CD4-positive, CD25-positive, alpha-beta regulatory T cell (primary cell): ENCODE measurements around the gene CHRNG. TPM values are rescaled to one million over a fixed set of nuclear protein-coding genes. Genes with fewer than 3 reads are reported as not detected.

Source experiments
- ATAC-seq, 2 donors: fragments of 150-1000 bp; cut with Tn5 transposase; one replicate each; pipeline ENCODE4 v1.10.0; 2021; ENCODE audit warnings: low read depth in 2 of 2, moderate number of reproducible peaks in 2 of 2, moderate library complexity in 1 of 2
- DNase-seq, 3 donors: peaks; one replicate each; pipeline versions ENCODE4 v3.0.0 to v3.0.0-alpha.2; 2012 to 2022; ENCODE audit warnings: mixed read lengths in 1 of 3
- H3K27ac ChIP-seq: one replicate; pipeline ENCODE4 v1.7.0; 2013; ENCODE audit warnings: mild to moderate bottlenecking, low read length; ENCODE audit not compliant: insufficient read depth, poor library complexity, severe bottlenecking
- H3K27me3 ChIP-seq: one replicate; pipeline ENCODE4 v1.7.0; 2013; ENCODE audit warnings: low read length; ENCODE audit not compliant: control insufficient read depth, insufficient read depth
- H3K36me3 ChIP-seq: one replicate; pipeline ENCODE4 v1.7.0; 2013; ENCODE audit warnings: mild to moderate bottlenecking, low read length, moderate library complexity; ENCODE audit not compliant: control insufficient read depth, insufficient read depth
- H3K4me1 ChIP-seq: 2 replicates; pipeline ENCODE4 v1.7.0; 2013; ENCODE audit warnings: mild to moderate bottlenecking, low read length; ENCODE audit not compliant: insufficient read depth, control insufficient read depth, poor library complexity, severe bottlenecking
- H3K4me3 ChIP-seq: one replicate; pipeline ENCODE4 v1.7.0; 2013; ENCODE audit warnings: low read depth, mild to moderate bottlenecking, low read length, moderate library complexity
- H3K9me3 ChIP-seq, 2 experiments: 1 replicate in 1 of 2; 2 replicates in 1 of 2; pipeline ENCODE4 v1.7.0; 2013; ENCODE audit warnings: low read length in 2 of 2, mild to moderate bottlenecking in 1 of 2, moderate library complexity in 1 of 2; ENCODE audit not compliant: control insufficient read depth in 2 of 2
- H3K27ac Mint-ChIP-seq, 3 donors: one replicate each; pipeline ENCODE4 v1.8.0; 2020 to 2022; ENCODE audit warnings: mild to moderate bottlenecking in 3 of 3, mixed read lengths in 3 of 3, moderate library complexity in 2 of 3
- H3K27me3 Mint-ChIP-seq: one replicate; pipeline ENCODE4 v1.8.0; 2022; ENCODE audit warnings: mild to moderate bottlenecking, mixed read lengths
- H3K36me3 Mint-ChIP-seq: one replicate; pipeline ENCODE4 v1.8.0; 2020; ENCODE audit warnings: mixed read lengths
- H3K4me1 Mint-ChIP-seq, 4 donors: one replicate each; pipeline ENCODE4 v1.8.0; 2020 to 2022; ENCODE audit warnings: mixed read lengths in 4 of 4, mild to moderate bottlenecking in 1 of 4
- H3K4me3 Mint-ChIP-seq, 4 donors: one replicate each; pipeline ENCODE4 v1.8.0; 2020 to 2022; ENCODE audit warnings: mild to moderate bottlenecking in 4 of 4, mixed read lengths in 4 of 4, moderate library complexity in 3 of 4
- H3K9me3 Mint-ChIP-seq, 7 donors: one replicate each; pipeline ENCODE4 v1.8.0; 2020 to 2022; ENCODE audit warnings: mixed read lengths in 7 of 7, mild to moderate bottlenecking in 3 of 7, moderate library complexity in 2 of 7
- polyA plus RNA-seq, 4 donors: library from polyadenylated mRNA; unstranded; fragments of 300-500 nt; fragmentation: Illumina TruSeq; gene quantifications; one replicate each; pipeline ENCODE4 v1.2.3, GENCODE V29; 2021
- total RNA-seq: library from RNA; stranded (reverse); gene quantifications from one replicate; pipeline ENCODE4 v1.2.3, GENCODE V29; 2022

The CHRNG gene
- total and polyA plus RNA-seq, 5 donors from 2014 or later = 0.07 TPM; not detected in 4

GRCh38 chr2:232494542-232494941, 45.0 kb upstream of the CHRNG start:
- ATAC-seq (no peak), DNase-seq (no peak)
- Mint-ChIP-seq H3K27me3 (peaks cover 15% of the 10 kb centered on the region), H3K27ac (no peak overlapping the region), H3K4me3 (no peak overlapping the region), H3K36me3 (peaks cover 4% of the 10 kb centered on the region), H3K4me1 (no peaks in the 10 kb centered on the region), H3K9me3 (peaks cover 0 to 4% (median 0%) of the 10 kb centered on the region in 7 donors)
- H3K4me3 ChIP-seq = no peak overlapping the region
- H3K27ac ChIP-seq = no peak overlapping the region
- no peaks in the 10 kb centered on the region for H3K36me3 ChIP-seq
- no peaks in the 10 kb centered on the region for H3K4me1 ChIP-seq
- H3K27me3 ChIP-seq = no peaks in the 10 kb centered on the region
- H3K9me3 ChIP-seq = no peaks in the 10 kb centered on the region

- DNase-seq = no peak
- no peaks in the 10 kb centered on the region for H3K27me3 ChIP-seq
- no peak overlapping the region for H3K4me3 Mint-ChIP-seq
- H3K4me1 Mint-ChIP-seq = no peaks in the 10 kb centered on the region
- no peak overlapping the region for H3K4me3 ChIP-seq
- no peak overlapping the region for H3K27ac ChIP-seq
- peaks cover 4% of the 10 kb centered on the region for H3K36me3 Mint-ChIP-seq
- H3K27me3 Mint-ChIP-seq = peaks cover 15% of the 10 kb centered on the region
- H3K27ac Mint-ChIP-seq = no peak overlapping the region
- H3K9me3 Mint-ChIP-seq = peaks cover 0 to 4% (median 0%) of the 10 kb centered on the region in 7 donors
- no peaks in the 10 kb centered on the region for H3K9me3 ChIP-seq
- no peaks in the 10 kb centered on the region for H3K36me3 ChIP-seq
- no peaks in the 10 kb centered on the region for H3K4me1 ChIP-seq
- ATAC-seq = no peak
These were observed 44.2 kb upstream of the CHRNG start for GRCh38 chr2:232495292-232495691.

GRCh38 chr2:232496501-232497270, 42.8 kb upstream of the CHRNG start:
- H3K27ac ChIP-seq = no peak overlapping the region
- H3K4me3 ChIP-seq = no peak overlapping the region
- H3K9me3 ChIP-seq = no peaks in the 10 kb centered on the region
- H3K27me3 ChIP-seq = no peaks in the 10 kb centered on the region
- DNase-seq (no peak), ATAC-seq (no peak)
- H3K36me3 ChIP-seq = no peaks in the 10 kb centered on the region
- no peak overlapping the region for H3K27ac Mint-ChIP-seq
- peaks cover 0 to 4% (median 0%) of the 10 kb centered on the region in 7 donors for H3K9me3 Mint-ChIP-seq
- no peaks in the 10 kb centered on the region for H3K4me1 ChIP-seq
- peaks cover 4% of the 10 kb centered on the region for H3K36me3 Mint-ChIP-seq
- peaks cover 23% of the 10 kb centered on the region for H3K27me3 Mint-ChIP-seq
- H3K4me3 Mint-ChIP-seq = no peak overlapping the region
- H3K4me1 Mint-ChIP-seq = no peaks in the 10 kb centered on the region

GRCh38 chr2:232497348-232497747, 42.1 kb upstream of the CHRNG start:
- Mint-ChIP-seq H3K9me3 (peaks cover 0 to 4% (median 0%) of the 10 kb centered on the region in 7 donors), H3K4me1 (peaks cover 0 to 1% (median 0%) of the 10 kb centered on the region in 4 donors), H3K27ac (no peak overlapping the region), H3K27me3 (peaks cover 24% of the 10 kb centered on the region), H3K4me3 (no peak overlapping the region), H3K36me3 (peaks cover 4% of the 10 kb centered on the region)
- no peaks in the 10 kb centered on the region for H3K9me3 ChIP-seq
- ATAC-seq = no peak
- no peak overlapping the region for H3K4me3 ChIP-seq
- no peaks in the 10 kb centered on the region for H3K27me3 ChIP-seq
- no peaks in the 10 kb centered on the region for H3K4me1 ChIP-seq
- no peak overlapping the region for H3K27ac ChIP-seq
- H3K36me3 ChIP-seq = no peaks in the 10 kb centered on the region
- no peak for DNase-seq

GRCh38 chr2:232498452-232498851, 41.0 kb upstream of the CHRNG start:
- Mint-ChIP-seq H3K36me3 (peaks cover 4% of the 10 kb centered on the region), H3K9me3 (peaks cover 0 to 4% (median 0%) of the 10 kb centered on the region in 7 donors), H3K4me1 (peaks cover 0 to 4% (median 0%) of the 10 kb centered on the region in 4 donors), H3K27ac (peak overlapping the region in 1 of 3 donors; percentile 21), H3K4me3 (no peak overlapping the region), H3K27me3 (peaks cover 26% of the 10 kb centered on the region)
- no peak overlapping the region for H3K4me3 ChIP-seq
- H3K27ac ChIP-seq = no peak overlapping the region
- no peak for DNase-seq
- H3K36me3 ChIP-seq = no peaks in the 10 kb centered on the region
- H3K4me1 ChIP-seq = peaks cover 3% of the 10 kb centered on the region
- H3K9me3 ChIP-seq = no peaks in the 10 kb centered on the region
- ATAC-seq = no peak
- H3K27me3 ChIP-seq = no peaks in the 10 kb centered on the region

GRCh38 chr2:232501331-232501771, 38.1 kb upstream of the CHRNG start:
- Histone ChIP-seq H3K4me1 (peaks cover 6% of the 10 kb centered on the region), H3K36me3 (no peaks in the 10 kb centered on the region), H3K4me3 (no peak overlapping the region), H3K9me3 (no peaks in the 10 kb centered on the region), H3K27ac (no peak overlapping the region), H3K27me3 (peaks cover 6% of the 10 kb centered on the region)
- Mint-ChIP-seq H3K27ac (no peak overlapping the region), H3K9me3 (peaks cover 0 to 3% (median 0%) of the 10 kb centered on the region in 7 donors), H3K27me3 (peaks cover 48% of the 10 kb centered on the region), H3K36me3 (peaks cover 4% of the 10 kb centered on the region), H3K4me3 (no peak overlapping the region), H3K4me1 (peaks cover 0 to 8% (median 0%) of the 10 kb centered on the region in 4 donors)
- no peak for DNase-seq
- no peak for ATAC-seq

- H3K4me3 ChIP-seq = no peak overlapping the region
- H3K9me3 Mint-ChIP-seq = peaks cover 0 to 3% (median 0%) of the 10 kb centered on the region in 7 donors
- peaks cover 6% of the 10 kb centered on the region for H3K4me1 ChIP-seq
- ATAC-seq = no peak
- H3K27me3 Mint-ChIP-seq = peaks cover 48% of the 10 kb centered on the region
- H3K4me1 Mint-ChIP-seq = peaks cover 0 to 8% (median 0%) of the 10 kb centered on the region in 4 donors
- no peak overlapping the region for H3K27ac Mint-ChIP-seq
- DNase-seq = no peak
- H3K27ac ChIP-seq = no peak overlapping the region
- no peaks in the 10 kb centered on the region for H3K36me3 ChIP-seq
- peaks cover 4% of the 10 kb centered on the region for H3K36me3 Mint-ChIP-seq
- no peaks in the 10 kb centered on the region for H3K9me3 ChIP-seq
- H3K27me3 ChIP-seq = peaks cover 6% of the 10 kb centered on the region
- H3K4me3 Mint-ChIP-seq = no peak overlapping the region
These were observed 37.6 kb upstream of the CHRNG start for GRCh38 chr2:232501794-232502390.
